HFFc6 (cell line): Measurements from ENCODE around the gene NUDT1. TPM values are rescaled to one million over a fixed set of nuclear protein-coding genes. Genes with fewer than 3 reads are reported as not detected.
A peak's percentile ranks its signal among the peaks of the same experiment; 100 is the strongest.

Source experiments
- DNase-seq: peaks from one replicate; pipeline ENCODE4 v3.0.0-alpha.2; 2018
- H3K27ac Mint-ChIP-seq: 2 replicates; pipeline ENCODE4 v1.8.0; 2020; ENCODE audit warnings: mild to moderate bottlenecking, mixed read lengths
- H3K27me3 Mint-ChIP-seq: 2 replicates; pipeline ENCODE4 v1.8.0; 2021; ENCODE audit warnings: mild to moderate bottlenecking, moderate library complexity, mixed read lengths; ENCODE audit not compliant: insufficient read depth
- H3K36me3 Mint-ChIP-seq: 2 replicates; pipeline ENCODE4 v1.8.0; 2021; ENCODE audit warnings: low read depth, mixed read lengths
- H3K4me1 Mint-ChIP-seq: 2 replicates; pipeline ENCODE4 v1.8.0; 2020; ENCODE audit warnings: low read depth, mixed read lengths
- H3K4me3 Mint-ChIP-seq: 2 replicates; pipeline ENCODE4 v1.8.0; 2020; ENCODE audit warnings: mild to moderate bottlenecking, moderate library complexity, mixed read lengths
- H3K9me3 Mint-ChIP-seq: 2 replicates; pipeline ENCODE4 v1.8.0; 2020; ENCODE audit warnings: mild to moderate bottlenecking, mixed read lengths
- total RNA-seq, 6 experiments: library from RNA; stranded (reverse); fragmentation: NEBNext Ultra II Directional; extraction: Animal tissue kit (Norgen Biotek cat#: 25700); gene quantifications; 2 replicates in 1 of 6; 3 replicates in 5 of 6; pipeline ENCODE4 v1.2.3, GENCODE V29; 2021
- TF ChIP-seq, protein P1 (sequence below): fragments of 200-600 bp; sonication (generic); IDR thresholded peaks from 2 replicates; pipeline ENCODE4 v1.5.0; 2021; ENCODE audit warnings: antibody characterized with exemption, mild to moderate bottlenecking

NUDT1 gene
- total RNA-seq, 6 experiments from 2014 or later, result 35.6 to 57.6 (median 45.9) TPM

DNA sequence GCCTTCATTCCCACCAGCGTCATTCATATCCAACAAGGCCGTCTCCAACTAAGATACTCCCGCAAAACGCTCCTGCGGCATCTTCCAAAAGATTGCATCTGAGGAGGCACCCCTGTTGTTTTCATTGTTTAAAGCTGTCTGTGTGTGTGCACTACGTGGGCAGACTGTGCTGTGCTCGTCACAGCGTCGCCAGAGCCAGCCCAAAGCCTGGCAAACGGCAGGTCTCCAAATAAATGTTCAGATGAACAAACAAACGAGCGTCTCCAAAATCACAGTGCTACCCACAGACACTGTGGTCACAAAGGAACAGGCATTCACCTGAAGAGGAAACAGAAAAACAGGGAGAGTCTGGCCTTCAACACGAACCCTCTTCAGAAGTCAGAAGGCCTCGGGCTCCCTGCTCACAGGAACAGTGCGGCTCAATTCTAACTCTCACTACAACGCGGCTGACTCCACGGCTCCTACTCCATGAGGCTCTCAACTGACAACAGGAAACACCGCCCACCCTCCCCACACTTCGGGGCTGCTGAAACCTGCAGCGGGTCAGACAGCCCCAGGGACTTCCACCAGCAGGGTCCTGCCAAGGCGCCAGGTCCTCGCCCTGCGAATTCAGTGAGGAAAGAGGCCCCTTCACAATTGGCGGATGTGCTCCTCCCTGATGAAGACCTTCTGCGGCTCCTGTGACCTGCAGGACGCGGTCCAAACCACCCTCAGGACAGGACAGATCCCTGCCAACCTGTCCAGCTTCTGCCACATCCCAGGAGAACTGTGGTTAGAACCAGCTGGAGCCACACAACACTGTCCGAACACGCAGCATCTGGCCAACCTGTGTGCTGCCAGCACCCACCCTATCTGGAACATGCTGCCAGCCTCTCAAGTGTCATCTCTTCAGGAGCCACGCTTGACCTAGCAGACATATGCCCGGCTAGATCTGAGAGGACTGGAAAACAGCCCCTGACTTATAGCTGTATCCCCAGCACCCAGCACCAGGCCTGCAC, 45.3 kb upstream of the NUDT1 start:
- no peak for DNase-seq
- H3K27ac Mint-ChIP-seq, result no peak overlapping the region
- no peaks in the 10 kb centered on the region; the same call in 1 of the 2 replicates for H3K27me3 Mint-ChIP-seq
- TF ChIP-seq, protein P1, sequence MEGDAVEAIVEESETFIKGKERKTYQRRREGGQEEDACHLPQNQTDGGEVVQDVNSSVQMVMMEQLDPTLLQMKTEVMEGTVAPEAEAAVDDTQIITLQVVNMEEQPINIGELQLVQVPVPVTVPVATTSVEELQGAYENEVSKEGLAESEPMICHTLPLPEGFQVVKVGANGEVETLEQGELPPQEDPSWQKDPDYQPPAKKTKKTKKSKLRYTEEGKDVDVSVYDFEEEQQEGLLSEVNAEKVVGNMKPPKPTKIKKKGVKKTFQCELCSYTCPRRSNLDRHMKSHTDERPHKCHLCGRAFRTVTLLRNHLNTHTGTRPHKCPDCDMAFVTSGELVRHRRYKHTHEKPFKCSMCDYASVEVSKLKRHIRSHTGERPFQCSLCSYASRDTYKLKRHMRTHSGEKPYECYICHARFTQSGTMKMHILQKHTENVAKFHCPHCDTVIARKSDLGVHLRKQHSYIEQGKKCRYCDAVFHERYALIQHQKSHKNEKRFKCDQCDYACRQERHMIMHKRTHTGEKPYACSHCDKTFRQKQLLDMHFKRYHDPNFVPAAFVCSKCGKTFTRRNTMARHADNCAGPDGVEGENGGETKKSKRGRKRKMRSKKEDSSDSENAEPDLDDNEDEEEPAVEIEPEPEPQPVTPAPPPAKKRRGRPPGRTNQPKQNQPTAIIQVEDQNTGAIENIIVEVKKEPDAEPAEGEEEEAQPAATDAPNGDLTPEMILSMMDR, result no peak
- peaks cover 9% of the 10 kb centered on the region; the same call in 1 of the 2 replicates for H3K36me3 Mint-ChIP-seq
- no peaks in the 10 kb centered on the region for H3K4me1 Mint-ChIP-seq
- no peak overlapping the region for H3K4me3 Mint-ChIP-seq
- no peaks in the 10 kb centered on the region for H3K9me3 Mint-ChIP-seq

DNA sequence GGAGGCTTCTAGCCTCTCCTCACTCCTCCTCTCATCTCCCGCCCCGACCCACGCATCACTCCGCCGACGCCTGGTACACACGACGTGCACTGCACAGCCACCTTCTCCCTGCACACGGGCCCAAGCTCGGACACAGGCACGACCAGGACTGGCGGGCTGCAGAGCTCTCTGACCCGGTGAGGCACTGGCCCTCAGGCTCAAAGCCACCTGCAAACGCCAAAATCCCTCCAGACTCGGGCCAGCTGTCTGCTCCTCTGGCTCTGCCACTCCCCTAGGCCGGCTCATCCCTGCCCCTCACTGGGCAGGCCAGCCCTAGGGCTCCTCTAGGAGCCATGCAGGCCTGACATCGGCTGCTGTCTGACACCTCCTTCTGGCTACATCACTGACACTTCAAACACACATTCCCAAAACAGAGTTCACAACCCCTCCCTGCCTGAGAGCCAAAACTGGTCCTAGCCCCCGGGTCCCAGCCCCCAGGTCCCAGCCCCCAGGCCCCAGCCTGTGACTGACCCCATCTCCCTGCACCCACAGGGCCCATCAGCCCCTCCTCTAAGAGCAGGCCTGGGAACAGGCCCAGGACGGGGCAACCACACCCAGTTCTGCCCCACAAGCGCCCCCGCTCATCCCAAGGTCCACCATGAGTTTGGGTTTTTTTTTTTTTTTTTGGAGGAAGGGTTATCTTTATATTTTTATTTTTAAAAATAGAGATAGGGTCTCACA, 44.4 kb upstream of the NUDT1 start:
- DNase-seq, result no peak
- TF ChIP-seq, protein P1, result no peak
- Mint-ChIP-seq H3K27me3 (no peaks in the 10 kb centered on the region; the same call in 1 of the 2 replicates), H3K9me3 (no peaks in the 10 kb centered on the region), H3K36me3 (peaks cover 9% of the 10 kb centered on the region; the same call in 1 of the 2 replicates), H3K4me1 (no peaks in the 10 kb centered on the region), H3K4me3 (no peak overlapping the region), H3K27ac (peak overlapping the region; percentile 43; the same call in 1 of the 2 replicates)

DNA sequence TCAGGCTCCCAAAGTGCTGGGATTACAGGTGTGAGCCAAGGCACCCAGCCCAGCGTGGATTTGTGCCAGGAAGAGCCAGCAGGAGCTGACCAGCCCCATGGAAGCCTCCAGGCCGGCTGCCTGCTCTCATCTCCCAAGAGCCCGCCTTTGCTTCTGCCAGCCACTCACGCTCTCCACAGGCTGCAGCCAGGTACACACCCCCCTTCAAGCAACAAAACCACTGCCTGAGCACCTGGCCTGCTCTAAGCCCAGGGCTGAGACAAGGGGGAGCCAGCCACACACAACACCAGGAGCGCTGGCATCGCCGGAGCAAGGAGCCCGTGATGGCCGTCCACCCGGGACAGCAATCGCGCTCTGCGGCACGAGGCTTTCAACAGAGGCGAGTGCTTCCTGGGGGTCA, 43.8 kb upstream of the NUDT1 start:
- TF ChIP-seq, protein P1, result no peak
- H3K4me3 Mint-ChIP-seq, result no peak overlapping the region
- H3K4me1 Mint-ChIP-seq, result no peaks in the 10 kb centered on the region
- H3K27ac Mint-ChIP-seq, result no peak overlapping the region
- no peaks in the 10 kb centered on the region for H3K9me3 Mint-ChIP-seq
- DNase-seq, result no peak
- peaks cover 9% of the 10 kb centered on the region; the same call in 1 of the 2 replicates for H3K36me3 Mint-ChIP-seq
- H3K27me3 Mint-ChIP-seq, result no peaks in the 10 kb centered on the region; the same call in 1 of the 2 replicates

DNA sequence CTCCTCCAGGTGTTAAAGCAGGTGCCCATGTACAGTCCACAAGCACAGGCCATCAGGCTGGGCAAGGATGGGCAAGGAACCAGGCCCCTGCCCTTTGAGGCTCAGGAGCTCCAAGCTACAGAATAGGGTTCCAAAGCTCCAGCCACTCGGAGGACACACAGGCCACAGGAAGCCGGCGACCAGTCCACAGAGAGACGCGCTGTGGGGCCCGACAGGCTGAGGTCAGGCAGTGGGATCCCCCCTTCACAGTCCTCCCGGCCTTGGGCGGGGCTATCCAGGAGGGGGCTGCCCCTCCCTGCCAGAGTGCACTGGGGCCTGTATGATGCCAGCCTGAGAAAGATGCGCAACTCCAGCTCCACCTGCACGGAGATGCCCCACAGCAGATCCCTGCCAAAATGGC, 43.3 kb upstream of the NUDT1 start:
- Mint-ChIP-seq H3K9me3 (no peaks in the 10 kb centered on the region), H3K27ac (no peak overlapping the region), H3K36me3 (peaks cover 9% of the 10 kb centered on the region; the same call in 1 of the 2 replicates), H3K27me3 (no peaks in the 10 kb centered on the region; the same call in 1 of the 2 replicates), H3K4me3 (no peak overlapping the region), H3K4me1 (peaks cover under 1% of the 10 kb centered on the region; the same call in 1 of the 2 replicates)
- DNase-seq, result no peak
- TF ChIP-seq, protein P1, result no peak

DNA sequence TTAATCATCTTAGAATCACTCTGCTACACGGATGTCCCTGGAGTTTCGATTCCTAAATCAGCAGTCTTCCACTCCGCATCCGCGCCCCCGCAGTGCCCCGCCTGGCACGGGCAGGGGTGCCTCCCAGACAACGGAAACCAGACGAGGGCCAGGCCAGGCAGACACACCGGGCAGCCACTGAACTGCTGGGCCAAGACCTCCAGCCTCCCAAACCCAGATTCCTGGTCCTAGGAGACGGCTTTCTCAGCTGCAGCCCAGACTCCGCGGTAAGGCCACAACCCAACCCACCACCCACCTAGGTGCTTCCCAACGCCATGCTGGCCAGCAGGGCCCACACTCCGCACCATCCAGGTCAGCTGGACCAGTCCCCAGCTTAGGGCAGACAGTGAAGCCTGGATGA, 42.5 kb upstream of the NUDT1 start:
- no peak overlapping the region for H3K4me3 Mint-ChIP-seq
- H3K36me3 Mint-ChIP-seq, result peaks cover 9% of the 10 kb centered on the region; the same call in 1 of the 2 replicates
- no peak for DNase-seq
- H3K27me3 Mint-ChIP-seq, result no peaks in the 10 kb centered on the region; the same call in 1 of the 2 replicates
- H3K4me1 Mint-ChIP-seq, result peaks cover 8% of the 10 kb centered on the region; the same call in 1 of the 2 replicates
- H3K9me3 Mint-ChIP-seq, result no peaks in the 10 kb centered on the region
- no peak overlapping the region for H3K27ac Mint-ChIP-seq
- TF ChIP-seq, protein P1, result no peak
